ENCODE results near the gene PCDHB6. TPM values are rescaled to one million over a fixed set of nuclear protein-coding genes. Genes with fewer than 3 reads are reported as not detected.
"Not testable (repeated sequence)": the region's sequence is repeated elsewhere in the genome, so short reads cannot be mapped to it uniquely, and the experiment has no call there.

PCDHB6 gene
- under 0.01 and 0.20 TPM in 2 replicates for total RNA-seq

DNA sequence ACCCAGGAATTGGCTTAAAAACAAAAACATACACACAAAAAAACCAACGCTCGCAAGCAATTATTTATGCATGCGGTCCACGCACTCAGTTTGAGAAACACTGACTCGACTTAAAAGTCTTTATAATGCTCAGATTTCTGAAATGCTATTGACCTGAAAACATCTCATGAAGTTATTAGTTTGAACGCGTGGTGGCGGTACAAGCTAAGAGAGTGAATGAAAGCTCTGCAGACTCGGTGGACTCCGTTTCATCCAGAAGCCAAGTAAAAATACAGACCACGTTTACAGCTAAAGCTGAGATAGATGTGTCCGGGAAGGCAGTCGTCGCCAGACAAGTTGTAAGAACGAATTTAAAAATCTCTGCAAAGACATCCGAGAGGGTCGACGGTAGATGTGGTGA is at the start of gene PCDHB6:
PCDHB6 (plus strand) TSS at position 246 of the 400 bp plus-strand sequence. CDS start 201 bp downstream, outside the sequence.
- DNase-seq (ENCODE audit: low read depth in 2 of 2) = peak; percentile 35 to 49

DNA sequence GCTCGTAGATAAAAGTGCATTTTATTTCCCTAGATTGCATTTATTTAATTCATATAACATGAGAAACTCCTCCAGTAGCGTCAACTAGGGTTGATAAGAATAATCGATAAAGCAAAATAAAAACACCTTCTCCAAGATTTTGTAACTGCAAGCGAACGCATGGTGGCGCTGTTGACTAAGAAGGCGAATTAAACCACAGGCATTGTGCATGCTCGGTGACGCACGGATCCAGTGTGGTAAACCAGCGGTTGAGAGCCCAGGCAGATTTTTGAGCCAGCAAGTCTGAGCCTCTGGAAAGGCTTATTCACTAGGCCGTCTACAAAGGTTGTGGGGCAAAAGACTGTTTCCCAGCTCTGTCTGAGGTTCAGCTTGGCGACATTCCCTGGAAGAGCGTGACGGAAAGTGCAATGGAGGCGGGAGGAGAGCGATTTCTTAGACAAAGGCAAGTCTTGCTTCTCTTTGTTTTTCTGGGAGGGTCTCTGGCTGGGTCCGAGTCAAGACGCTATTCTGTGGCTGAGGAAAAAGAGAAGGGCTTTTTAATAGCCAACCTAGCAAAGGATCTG is 49.5 kb upstream of the PCDHB6 start, which contains the start of gene PCDHB3:
PCDHB3 (plus strand) TSS at position 231 of the 563 bp plus-strand sequence; CDS start at position 408, 177 bp downstream.
- peak; percentile 17 to 35 for DNase-seq (ENCODE audit: low read depth in 2 of 2)

DNA sequence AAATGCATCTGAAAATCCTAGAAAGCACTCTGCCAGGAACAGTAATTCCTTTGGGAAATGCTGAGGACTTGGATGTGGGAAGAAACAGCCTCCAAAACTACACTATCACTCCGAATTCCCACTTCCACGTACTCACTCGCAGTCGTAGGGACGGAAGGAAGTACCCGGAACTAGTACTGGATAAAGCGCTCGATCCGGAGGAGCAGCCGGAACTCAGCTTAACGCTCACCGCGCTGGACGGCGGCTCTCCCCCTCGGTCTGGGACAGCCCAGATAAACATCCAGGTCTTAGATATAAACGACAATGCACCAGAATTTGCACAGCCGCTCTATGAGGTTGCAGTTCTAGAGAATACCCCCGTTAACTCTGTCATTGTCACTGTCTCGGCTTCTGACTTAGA is 48.8 kb upstream of the PCDHB6 start:
- no peak for DNase-seq (ENCODE audit: low read depth in 2 of 2)

DNA sequence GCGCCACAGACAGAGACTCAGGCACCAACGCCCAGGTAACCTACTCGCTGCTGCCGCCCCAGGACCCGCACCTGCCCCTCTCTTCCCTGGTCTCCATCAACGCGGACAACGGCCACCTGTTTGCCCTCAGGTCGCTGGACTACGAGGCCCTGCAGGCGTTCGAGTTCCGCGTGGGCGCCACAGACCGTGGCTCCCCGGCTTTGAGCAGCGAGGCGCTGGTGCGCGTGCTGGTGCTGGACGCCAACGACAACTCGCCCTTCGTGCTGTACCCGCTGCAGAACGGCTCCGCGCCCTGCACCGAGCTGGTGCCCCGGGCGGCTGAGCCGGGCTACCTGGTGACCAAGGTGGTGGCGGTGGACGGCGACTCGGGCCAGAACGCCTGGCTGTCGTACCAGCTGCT is 47.8 kb upstream of the PCDHB6 start:
- not testable (repeated sequence) for DNase-seq (ENCODE audit: low read depth in 2 of 2)

GRCh38 chr5:141102471-141102870 is 47.4 kb upstream of the PCDHB6 start:
- not testable (repeated sequence) for DNase-seq (ENCODE audit: low read depth in 2 of 2)

DNA sequence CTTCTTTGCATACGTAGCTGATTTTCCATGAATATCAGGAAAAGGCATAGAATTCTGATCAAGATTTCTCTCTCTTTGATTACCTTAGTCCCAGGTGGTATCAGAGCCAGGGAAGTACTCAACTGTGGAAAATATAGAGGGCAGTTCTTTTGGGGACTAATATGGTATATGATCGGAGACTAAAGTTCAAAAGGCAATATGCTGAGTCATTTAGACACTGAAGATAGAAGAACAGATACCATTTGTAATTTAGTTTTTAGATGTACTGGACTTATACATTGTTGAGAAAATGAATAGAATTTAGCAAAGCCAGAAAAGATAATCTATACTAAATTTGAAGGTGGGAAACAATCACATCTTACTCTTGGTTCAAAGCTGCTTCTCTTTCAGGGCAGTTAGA is 44.5 kb upstream of the PCDHB6 start:
- no peak for DNase-seq (ENCODE audit: low read depth in 2 of 2)

DNA sequence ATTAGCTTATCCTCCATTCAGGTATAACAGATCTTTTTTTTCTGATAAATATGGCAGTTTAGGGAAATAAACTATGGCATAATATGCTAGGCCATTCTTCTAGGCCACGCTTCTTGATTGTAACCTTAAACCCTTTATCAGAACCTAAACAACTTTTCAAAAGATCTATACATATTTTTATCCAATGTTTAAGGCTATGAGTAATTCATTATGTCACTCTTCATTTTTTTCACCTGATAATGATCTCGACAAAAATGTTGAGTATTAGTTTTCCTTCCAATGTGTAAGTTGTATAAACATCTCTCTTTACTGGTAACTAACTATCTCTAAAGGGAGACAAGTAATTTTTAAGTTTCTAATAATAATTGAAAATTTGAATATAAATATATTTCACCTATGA is 30.6 kb upstream of the PCDHB6 start:
- no peak for DNase-seq (ENCODE audit: low read depth in 2 of 2)

GRCh38 chr5:141121563-141121962 is 28.3 kb upstream of the PCDHB6 start, which contains the start of gene PCDHB4:
Gene PCDHB4 (plus strand): TSS chr5:141121818. CDS start chr5:141121999, 181 bp downstream.
- peak; percentile 8 to 12 for DNase-seq (ENCODE audit: low read depth in 2 of 2)

GRCh38 chr5:141121985-141122384 is 27.9 kb upstream of the PCDHB6 start:
- no peak for DNase-seq (ENCODE audit: low read depth in 2 of 2)

GRCh38 chr5:141123396-141124135 is 26.3 kb upstream of the PCDHB6 start:
- not testable (repeated sequence) for DNase-seq (ENCODE audit: low read depth in 2 of 2)

DNA sequence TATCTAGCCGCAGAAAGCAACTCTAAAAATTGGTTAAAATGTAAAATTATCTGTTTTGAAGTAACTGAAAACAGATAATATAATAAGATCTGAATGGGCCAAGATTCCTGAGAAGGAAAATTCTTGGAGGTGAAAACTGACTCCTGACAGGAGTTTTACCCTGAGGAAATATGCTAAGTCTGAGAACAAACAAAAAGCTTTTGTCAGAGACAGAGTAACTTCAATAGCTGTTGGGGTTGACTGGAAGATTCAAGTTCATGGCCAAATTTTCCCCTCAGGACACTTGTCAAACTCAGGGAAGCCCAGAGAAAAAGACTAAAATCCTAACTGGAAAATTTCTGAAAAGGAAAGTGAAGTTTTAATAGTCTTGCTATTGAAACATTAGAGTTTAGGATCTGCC is 22.6 kb upstream of the PCDHB6 start:
- no peak for DNase-seq (ENCODE audit: low read depth in 2 of 2)

DNA sequence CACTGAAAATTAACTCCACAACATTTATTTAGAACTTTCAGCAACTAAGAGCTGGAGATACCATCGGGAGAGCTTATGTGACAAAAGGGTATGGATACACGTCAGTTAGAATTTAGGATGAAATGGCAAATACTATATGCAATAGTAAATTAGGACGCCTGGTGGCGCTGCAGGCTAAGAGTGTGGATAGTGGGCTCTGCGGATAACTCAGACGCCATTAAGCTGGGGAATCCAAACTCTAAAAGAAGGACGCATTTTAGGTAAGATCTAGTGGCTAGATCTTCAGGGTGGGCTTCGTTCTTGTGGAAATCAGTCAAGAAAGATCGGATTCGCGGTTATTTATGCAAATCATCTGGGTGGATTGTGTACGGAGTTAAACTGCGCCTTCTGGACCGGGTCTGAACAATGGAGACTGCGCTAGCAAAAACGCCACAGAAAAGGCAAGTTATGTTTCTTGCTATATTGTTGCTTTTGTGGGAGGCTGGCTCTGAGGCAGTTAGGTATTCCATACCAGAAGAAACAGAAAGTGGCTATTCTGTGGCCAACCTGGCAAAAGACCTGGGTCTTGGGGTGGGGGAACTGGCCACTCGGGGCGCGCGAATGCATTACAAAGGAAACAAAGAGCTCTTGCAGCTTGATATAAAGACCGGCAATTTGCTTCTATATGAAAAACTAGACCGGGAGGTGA is 14.7 kb upstream of the PCDHB6 start, which contains the start of gene PCDHB5:
PCDHB5 (plus strand) TSS at position 177 of the 688 bp plus-strand sequence; CDS start at position 406, 229 bp downstream.
- DNase-seq (ENCODE audit: low read depth in 2 of 2) = peak; percentile 8 to 28

DNA sequence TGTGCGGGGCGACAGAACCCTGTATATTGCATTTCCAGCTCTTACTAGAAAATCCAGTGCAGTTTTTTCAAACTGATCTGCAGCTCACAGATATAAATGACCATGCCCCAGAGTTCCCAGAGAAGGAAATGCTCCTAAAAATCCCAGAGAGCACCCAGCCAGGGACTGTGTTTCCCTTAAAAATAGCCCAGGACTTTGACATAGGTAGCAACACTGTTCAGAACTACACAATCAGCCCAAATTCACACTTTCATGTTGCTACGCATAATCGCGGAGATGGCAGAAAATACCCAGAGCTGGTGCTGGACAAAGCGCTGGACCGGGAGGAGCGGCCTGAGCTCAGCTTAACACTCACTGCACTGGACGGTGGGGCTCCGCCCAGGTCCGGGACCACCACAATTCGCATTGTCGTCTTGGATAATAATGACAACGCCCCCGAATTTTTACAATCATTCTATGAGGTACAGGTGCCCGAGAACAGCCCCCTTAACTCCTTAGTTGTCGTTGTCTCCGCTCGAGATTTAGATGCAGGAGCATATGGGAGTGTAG is 14.1 kb upstream of the PCDHB6 start:
- no peak for DNase-seq (ENCODE audit: low read depth in 2 of 2)

- DNase-seq (ENCODE audit: low read depth in 2 of 2) = not testable (repeated sequence)
Measured at GRCh38 chr5:141137346-141137745, 12.5 kb upstream of the PCDHB6 start.

DNA sequence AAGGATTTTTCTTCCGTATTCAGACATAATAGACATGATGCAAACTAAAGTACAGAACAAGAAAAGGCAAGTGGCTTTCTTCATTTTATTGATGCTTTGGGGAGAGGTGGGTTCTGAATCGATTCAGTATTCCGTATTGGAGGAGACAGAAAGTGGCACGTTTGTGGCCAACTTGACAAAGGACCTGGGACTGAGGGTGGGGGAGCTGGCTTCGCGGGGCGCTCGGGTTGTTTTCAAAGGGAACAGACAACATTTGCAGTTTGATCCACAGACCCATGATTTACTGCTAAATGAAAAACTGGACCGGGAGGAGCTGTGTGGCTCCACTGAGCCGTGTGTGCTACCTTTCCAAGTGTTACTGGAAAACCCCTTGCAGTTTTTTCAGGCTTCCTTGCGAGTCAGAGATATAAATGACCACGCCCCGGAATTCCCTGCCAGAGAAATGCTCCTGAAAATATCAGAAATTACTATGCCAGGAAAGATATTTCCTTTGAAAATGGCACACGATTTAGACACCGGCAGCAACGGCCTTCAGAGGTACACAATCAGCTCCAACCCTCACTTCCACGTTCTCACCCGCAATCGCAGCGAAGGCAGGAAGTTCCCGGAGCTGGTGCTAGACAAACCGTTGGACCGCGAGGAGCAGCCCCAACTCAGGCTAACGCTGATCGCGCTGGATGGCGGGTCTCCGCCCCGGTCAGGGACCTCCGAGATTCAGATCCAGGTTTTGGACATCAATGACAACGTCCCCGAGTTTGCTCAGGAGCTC is 551 bp downstream of the PCDHB6 start:
- no peak for DNase-seq (ENCODE audit: low read depth in 2 of 2)

GRCh38 chr5:141150993-141151325 is 1.1 kb downstream of the PCDHB6 start:
- no peak for DNase-seq (ENCODE audit: low read depth in 2 of 2)

- not testable (repeated sequence) for DNase-seq (ENCODE audit: low read depth in 2 of 2)
Measured at GRCh38 chr5:141151632-141152031, 1.8 kb downstream of the PCDHB6 start.

GRCh38 chr5:141152096-141152495 is 2.2 kb downstream of the PCDHB6 start:
- DNase-seq (ENCODE audit: low read depth in 2 of 2) = not testable (repeated sequence)

DNA sequence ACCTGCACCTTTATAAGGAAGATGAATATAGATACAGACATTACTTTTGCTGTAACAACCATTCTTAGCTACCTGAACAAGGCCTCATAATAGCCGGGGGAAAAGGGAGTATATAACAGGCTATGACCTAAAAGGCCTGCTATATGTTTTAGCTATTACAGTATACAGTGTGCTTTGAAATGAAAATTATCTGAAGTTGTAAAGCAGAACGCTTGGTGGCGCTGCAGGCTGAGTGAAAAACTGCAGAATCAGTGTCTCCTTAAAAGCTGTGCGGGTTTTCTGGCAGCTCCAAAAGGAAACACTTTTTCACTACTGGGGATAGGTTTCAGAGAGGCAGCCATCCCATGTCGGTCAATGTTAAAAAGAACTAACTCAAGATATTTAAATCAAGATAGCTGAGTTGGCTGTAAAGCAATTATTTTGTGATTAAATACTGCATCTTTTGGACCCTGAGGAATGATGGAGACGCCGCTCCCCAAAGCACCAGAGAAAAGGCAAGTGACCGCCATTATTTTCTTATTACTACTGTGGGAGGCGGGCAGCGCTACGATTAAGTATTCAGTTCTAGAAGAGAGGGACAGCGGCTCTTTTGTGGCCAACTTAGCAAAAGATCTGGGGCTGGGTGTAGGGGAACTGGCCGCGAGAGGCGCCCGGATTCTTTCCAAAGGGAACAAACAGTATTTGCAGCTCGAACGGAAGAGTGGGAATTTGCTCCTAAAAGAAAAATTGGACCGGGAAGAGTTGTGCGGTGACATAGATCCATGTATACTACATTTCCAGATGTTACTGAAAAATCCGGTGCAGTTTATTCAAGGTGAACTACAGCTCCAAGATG is 5.9 kb downstream of the PCDHB6 start:
- DNase-seq (ENCODE audit: low read depth in 2 of 2) = no peak

- DNase-seq (ENCODE audit: low read depth in 2 of 2) = not testable (repeated sequence)
Measured at GRCh38 chr5:141157356-141157755, 7.5 kb downstream of the PCDHB6 start.

Measured in lung microvascular endothelial cell (primary cell).